ENCODE measurements around the gene SH3RF1.

SH3RF1 gene

GRCh38 chr4:169234137-169234855, 36.5 kb downstream of the SH3RF1 start:
- TF ChIP-seq GATA3 (IDR thresholded peaks at IDR 0.05; ENCODE audit: low read depth, low read length) (no peak), GATA2 (IDR thresholded peaks at IDR 0.05; ENCODE audit: low read depth, low read length) (no peak)

DNA sequence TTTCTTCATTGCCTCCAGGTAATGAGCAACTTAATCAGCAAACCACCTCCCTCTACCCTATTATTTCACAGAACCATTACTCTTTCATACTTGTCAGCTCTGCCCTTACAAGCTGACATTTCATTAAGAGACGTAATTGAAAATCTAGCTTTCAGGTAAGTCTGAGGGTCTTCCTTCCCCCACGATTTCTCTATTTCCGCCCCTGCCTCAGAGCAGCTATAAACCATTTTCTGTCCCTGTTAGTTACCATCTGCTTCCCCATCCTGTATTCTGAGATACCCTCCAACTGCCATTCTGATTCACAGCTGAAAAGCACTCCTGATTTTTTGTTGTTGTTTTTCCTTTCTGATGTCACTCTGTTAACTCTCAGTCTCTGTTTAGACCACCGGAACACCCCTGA, 37.1 kb downstream of the SH3RF1 start:
- TF ChIP-seq GATA2 (IDR thresholded peaks at IDR 0.05; ENCODE audit: low read depth, low read length): no peak
- TF ChIP-seq GATA3 (IDR thresholded peaks at IDR 0.05; ENCODE audit: low read depth, low read length): no peak

DNA sequence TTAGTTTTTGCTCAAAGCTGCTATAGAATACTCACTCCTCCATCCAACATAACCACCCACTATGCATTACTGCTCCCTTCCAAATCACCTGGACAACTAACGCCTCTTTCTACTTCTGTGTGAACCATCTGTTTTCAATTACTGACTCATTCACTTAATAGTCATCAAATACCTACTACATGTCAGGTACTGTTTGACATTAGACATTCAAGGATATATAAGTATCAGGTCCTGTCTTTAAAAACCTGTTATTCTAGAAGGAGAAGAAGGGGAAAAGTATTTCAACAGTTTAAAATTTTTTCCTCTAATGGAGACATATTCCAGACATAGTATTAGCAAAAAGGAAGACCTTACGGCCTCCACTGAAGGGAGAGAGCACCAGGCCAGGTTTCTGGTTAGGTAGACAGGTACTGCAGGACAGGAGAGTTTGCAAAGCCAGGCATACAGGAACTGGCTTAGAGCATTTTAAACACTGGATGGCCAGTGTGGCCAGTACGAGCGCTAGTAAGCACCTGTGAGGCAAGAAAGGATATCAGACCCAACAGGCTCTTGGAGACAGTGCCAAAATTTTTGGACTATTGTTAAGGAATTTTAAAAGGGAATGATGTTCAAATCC, 39.0 kb downstream of the SH3RF1 start:
- TF ChIP-seq GATA2 (IDR thresholded peaks at IDR 0.05; ENCODE audit: low read depth, low read length) (no peak), GATA3 (IDR thresholded peaks at IDR 0.05; ENCODE audit: low read depth, low read length) (no peak)

- TF ChIP-seq GATA3 (IDR thresholded peaks at IDR 0.05; ENCODE audit: low read depth, low read length) (no peak), GATA2 (IDR thresholded peaks at IDR 0.05; ENCODE audit: low read depth, low read length) (no peak)
Measured at GRCh38 chr4:169229571-169230028, 41.2 kb downstream of the SH3RF1 start.

DNA sequence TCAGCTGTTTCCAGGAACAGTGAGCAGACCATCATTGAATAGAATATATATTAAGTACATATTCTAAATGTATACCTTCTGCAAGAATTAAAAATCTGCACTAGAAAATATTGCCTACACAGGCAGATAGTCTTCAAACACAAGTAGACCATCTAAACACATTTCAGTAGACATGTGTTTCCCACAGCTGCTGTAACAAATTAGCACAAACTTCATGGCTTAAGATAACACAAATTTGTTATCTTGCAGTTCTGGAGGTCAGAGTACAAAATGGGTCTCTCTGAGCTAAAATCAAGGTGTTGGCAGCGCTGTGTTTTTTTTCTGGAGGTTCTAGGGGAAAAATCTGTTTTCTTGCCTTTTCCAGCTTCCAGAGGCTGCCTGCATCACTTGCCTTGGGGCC, 42.7 kb downstream of the SH3RF1 start:
- no peak for TF ChIP-seq GATA3 (IDR thresholded peaks at IDR 0.05; ENCODE audit: low read depth, low read length)
- no peak for TF ChIP-seq GATA2 (IDR thresholded peaks at IDR 0.05; ENCODE audit: low read depth, low read length)

GRCh38 chr4:169226565-169226964, 44.2 kb downstream of the SH3RF1 start:
- no peak for TF ChIP-seq GATA2 (IDR thresholded peaks at IDR 0.05; ENCODE audit: low read depth, low read length)
- TF ChIP-seq GATA3 (IDR thresholded peaks at IDR 0.05; ENCODE audit: low read depth, low read length): no peak

GRCh38 chr4:169225812-169226211, 44.9 kb downstream of the SH3RF1 start:
- TF ChIP-seq GATA3 (IDR thresholded peaks at IDR 0.05; ENCODE audit: low read depth, low read length): no peak
- TF ChIP-seq GATA2 (IDR thresholded peaks at IDR 0.05; ENCODE audit: low read depth, low read length): no peak

- TF ChIP-seq GATA2 (IDR thresholded peaks at IDR 0.05; ENCODE audit: low read depth, low read length): no peak
- TF ChIP-seq GATA3 (IDR thresholded peaks at IDR 0.05; ENCODE audit: low read depth, low read length): no peak
Measured at GRCh38 chr4:169225058-169225751, 45.6 kb downstream of the SH3RF1 start.

DNA sequence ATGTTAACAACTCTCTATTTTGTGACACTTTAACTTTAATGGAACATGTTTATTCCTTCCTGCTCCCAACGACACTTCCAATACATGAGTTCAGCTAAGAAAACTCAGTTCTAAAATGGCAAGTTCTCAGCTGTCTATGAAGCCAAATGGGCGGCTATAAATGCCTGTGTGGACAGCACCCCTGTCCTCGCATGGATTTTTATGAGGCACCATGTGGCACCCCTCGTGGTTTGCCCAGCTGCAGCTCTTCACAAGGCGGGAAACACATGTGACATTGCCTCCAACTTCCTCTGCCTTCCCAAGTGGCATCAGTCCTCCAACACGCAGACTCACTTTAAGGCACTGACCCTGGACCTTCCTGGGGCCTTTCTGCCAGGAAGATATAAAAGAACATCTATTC, 48.0 kb downstream of the SH3RF1 start:
- no peak for TF ChIP-seq GATA3 (IDR thresholded peaks at IDR 0.05; ENCODE audit: low read depth, low read length)
- TF ChIP-seq GATA2 (IDR thresholded peaks at IDR 0.05; ENCODE audit: low read depth, low read length): no peak

GRCh38 chr4:169221662-169222061, 49.1 kb downstream of the SH3RF1 start:
- TF ChIP-seq GATA3 (IDR thresholded peaks at IDR 0.05; ENCODE audit: low read depth, low read length): no peak
- TF ChIP-seq GATA2 (IDR thresholded peaks at IDR 0.05; ENCODE audit: low read depth, low read length): no peak

- no peak for TF ChIP-seq GATA2 (IDR thresholded peaks at IDR 0.05; ENCODE audit: low read depth, low read length)
- TF ChIP-seq GATA3 (IDR thresholded peaks at IDR 0.05; ENCODE audit: low read depth, low read length): no peak
Measured at GRCh38 chr4:169220854-169221411, 49.8 kb downstream of the SH3RF1 start.

GRCh38 chr4:169220447-169220846, 50.3 kb downstream of the SH3RF1 start:
- no peak for TF ChIP-seq GATA2 (IDR thresholded peaks at IDR 0.05; ENCODE audit: low read depth, low read length)
- TF ChIP-seq GATA3 (IDR thresholded peaks at IDR 0.05; ENCODE audit: low read depth, low read length): no peak

GRCh38 chr4:169219440-169219839, 51.3 kb downstream of the SH3RF1 start:
- no peak for TF ChIP-seq GATA3 (IDR thresholded peaks at IDR 0.05; ENCODE audit: low read depth, low read length)
- TF ChIP-seq GATA2 (IDR thresholded peaks at IDR 0.05; ENCODE audit: low read depth, low read length): no peak

GRCh38 chr4:169215656-169216055, 55.1 kb downstream of the SH3RF1 start:
- TF ChIP-seq GATA2 (IDR thresholded peaks at IDR 0.05; ENCODE audit: low read depth, low read length) (no peak), GATA3 (IDR thresholded peaks at IDR 0.05; ENCODE audit: low read depth, low read length) (no peak)
